NCI-H2171 treated with DMSO at 0.1 percent for 48 hours (cell line): ENCODE data around the gene STX1A.

ENCODE experiments used
- DNase-seq: peaks from one replicate; lab custom pipeline; 2025; lab: John Stamatoyannopoulos, UW

STX1A gene

DNA sequence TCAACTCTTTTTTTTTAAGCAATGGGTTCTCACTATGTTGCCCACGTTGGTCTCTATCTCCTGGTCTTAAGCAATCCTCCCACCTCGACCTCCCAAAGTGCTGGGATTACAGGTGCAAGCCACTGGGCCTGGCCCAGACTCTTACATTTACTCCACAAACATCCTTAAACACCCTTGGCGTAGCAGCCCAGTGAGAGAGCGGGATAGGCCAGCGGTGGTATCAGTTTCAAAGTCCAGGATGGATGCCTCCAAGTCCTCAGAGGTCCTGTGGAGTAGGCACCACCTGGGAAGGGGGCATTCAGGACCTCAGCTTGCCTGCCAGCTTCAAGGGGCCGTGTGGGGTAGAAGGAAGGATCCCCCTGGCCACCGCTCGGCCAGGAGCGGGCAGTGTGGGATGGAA, 69.9 kb downstream of the STX1A start:
- no peak for DNase-seq
